ENCODE results near the gene KRT74.
A peak's percentile ranks its signal among the peaks of the same experiment; 100 is the strongest.

KRT74 gene

DNA sequence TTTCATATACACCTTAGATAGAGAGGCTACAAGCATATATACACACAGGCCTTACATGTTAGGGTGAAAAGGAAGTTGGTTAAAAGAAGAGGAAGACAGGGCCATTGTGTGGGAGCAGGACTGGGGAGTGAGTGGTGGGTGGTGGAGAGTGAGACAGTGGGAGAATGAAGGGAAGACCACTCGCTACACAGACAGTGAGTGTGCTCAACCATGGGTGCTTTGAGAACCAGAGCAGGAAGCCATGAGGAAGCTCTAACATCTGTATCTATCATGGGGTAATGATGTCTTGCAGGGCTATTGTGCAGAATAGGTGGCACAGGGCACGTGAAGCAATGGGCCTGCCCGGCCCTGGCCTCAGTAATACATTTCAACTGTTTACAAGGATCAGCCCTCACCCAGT is 11.4 kb upstream of the KRT74 start:
- TF ChIP-seq, protein P1, sequence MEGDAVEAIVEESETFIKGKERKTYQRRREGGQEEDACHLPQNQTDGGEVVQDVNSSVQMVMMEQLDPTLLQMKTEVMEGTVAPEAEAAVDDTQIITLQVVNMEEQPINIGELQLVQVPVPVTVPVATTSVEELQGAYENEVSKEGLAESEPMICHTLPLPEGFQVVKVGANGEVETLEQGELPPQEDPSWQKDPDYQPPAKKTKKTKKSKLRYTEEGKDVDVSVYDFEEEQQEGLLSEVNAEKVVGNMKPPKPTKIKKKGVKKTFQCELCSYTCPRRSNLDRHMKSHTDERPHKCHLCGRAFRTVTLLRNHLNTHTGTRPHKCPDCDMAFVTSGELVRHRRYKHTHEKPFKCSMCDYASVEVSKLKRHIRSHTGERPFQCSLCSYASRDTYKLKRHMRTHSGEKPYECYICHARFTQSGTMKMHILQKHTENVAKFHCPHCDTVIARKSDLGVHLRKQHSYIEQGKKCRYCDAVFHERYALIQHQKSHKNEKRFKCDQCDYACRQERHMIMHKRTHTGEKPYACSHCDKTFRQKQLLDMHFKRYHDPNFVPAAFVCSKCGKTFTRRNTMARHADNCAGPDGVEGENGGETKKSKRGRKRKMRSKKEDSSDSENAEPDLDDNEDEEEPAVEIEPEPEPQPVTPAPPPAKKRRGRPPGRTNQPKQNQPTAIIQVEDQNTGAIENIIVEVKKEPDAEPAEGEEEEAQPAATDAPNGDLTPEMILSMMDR (IDR thresholded peaks at IDR 0.05; ENCODE audit: control extremely low read depth, extremely low read depth, low read depth, missing control alignments): no peak
- DNase-seq (ENCODE audit: extremely low spot score): no peak
- ChIA-PET CTCF (interaction anchor here (1.0 to 2.8 kb wide), 3 partner anchors 10 to 300 kb away, joined by 3 to 8 read pairs (median 3); no protein-coding TSS in a partner anchor), POLR2A (no interaction called here)

DNA sequence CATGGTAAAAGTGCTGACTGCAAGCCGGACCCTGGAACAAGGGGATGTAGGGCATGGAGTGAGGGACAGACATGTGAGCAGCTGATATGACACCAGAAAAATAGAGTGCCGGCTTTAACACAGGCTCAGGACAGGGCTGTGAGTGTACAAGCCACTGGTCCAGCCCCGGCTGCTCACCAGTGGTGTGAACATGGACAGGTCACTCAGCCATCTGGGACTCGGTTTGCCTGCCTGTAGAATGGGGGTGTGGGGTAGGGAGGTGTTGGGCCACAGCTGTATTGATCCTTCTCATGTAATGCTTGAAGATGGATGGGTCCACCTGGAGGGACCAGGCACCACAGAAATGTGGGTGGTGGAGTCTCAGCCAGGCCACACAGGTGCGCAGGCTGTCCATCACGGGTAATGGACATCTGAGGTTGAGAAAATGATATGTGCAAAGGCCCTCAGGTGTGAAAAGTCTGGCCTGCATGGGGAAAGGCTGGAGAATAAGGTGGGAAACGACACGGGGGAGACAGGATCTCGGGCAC is 10.6 kb upstream of the KRT74 start:
- POLR2A ChIA-PET: no interaction called here

DNA sequence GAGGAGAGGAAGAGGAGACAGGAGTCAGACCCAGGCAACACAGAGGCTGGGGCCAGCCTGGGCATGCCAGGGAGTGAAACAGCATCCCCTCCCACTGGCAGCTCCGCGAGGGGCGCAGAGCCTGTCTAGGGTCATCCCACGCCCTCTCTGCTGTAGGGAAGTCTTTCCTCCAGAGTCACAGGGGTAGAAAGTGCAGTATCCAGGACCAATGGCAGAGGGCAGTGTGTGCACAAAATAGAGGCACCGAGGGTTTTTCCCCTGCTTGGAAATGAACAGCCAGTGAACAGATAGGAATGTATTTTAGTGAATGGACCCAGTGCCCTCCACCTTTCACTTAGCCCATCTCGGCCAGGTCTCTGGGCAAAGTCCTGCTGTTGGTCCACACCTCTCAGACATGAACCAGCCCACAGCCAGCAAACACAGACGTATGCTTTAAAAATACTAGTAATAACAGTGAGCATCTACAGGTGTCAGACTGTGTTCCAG is 9.4 kb upstream of the KRT74 start:
- ChIA-PET POLR2A (no interaction called here), CTCF (interaction anchor here (1.0 to 2.0 kb wide), 12 partner anchors 9 to 397 kb away, joined by 3 to 15 read pairs (median 4); no protein-coding TSS in a partner anchor)
- TF ChIP-seq, protein P1 (IDR thresholded peaks at IDR 0.05; ENCODE audit: control extremely low read depth, extremely low read depth, low read depth, missing control alignments): peak; percentile 61
- peak; percentile 71 for DNase-seq (ENCODE audit: extremely low spot score)

More for the DNA sequence above, 10.6 kb upstream of the KRT74 start:
- CTCF ChIA-PET: interaction anchor here (1.2 to 2.8 kb wide), 8 partner anchors 13 to 396 kb away, joined by 3 to 15 read pairs (median 4); no protein-coding TSS in a partner anchor
- TF ChIP-seq, protein P1 (IDR thresholded peaks at IDR 0.05; ENCODE audit: control extremely low read depth, extremely low read depth, low read depth, missing control alignments): no peak
- no peak for DNase-seq (ENCODE audit: extremely low spot score)

DNA sequence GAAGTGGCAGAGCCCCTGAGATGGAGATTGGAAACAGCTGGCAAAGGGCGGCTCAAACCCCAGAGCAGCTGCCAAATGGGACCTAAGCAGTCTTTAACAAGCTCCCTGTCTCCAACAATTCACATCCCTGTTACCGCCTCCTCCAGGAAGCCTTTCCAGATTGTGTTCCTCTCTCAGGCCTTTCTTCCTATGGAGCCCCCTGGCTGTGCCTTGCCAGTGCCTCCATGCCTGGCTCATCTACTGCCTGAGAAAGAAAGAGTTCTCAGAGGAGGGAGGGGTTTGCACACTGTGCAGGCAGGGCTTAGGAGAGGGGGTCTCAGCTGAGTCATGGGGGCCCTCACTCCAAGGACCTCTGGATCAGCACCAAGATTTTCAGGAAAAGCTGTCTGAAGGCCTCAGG is 8.8 kb upstream of the KRT74 start:
- POLR2A ChIA-PET: no interaction called here
- CTCF ChIA-PET: interaction anchor here (0.7 to 2.0 kb wide), 10 partner anchors 10 to 398 kb away, joined by 3 to 5 read pairs (median 4); no protein-coding TSS in a partner anchor
- TF ChIP-seq, protein P1 (IDR thresholded peaks at IDR 0.05; ENCODE audit: control extremely low read depth, extremely low read depth, low read depth, missing control alignments): no peak

DNA sequence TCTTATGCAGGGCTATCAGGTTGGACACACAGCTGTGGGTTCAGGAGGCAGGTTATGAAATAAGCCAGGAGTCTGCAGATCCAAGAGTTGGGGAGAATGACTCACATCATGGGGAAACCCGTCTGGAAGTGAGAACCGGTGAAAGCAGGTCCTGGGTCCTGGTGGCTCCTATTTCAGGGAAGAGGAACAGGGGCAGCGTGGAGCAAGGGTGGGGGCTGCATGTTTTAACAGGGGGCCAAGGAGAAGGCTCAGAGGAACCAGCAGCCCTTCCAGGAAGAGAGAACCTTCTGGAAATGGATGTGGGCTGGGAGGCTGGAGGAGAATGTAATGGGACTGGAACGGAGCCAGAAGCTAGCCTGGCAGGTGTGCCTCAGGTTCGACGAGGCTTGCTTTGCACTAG is 7.8 kb upstream of the KRT74 start:
- no peak for DNase-seq (ENCODE audit: extremely low spot score)
- TF ChIP-seq, protein P1 (IDR thresholded peaks at IDR 0.05; ENCODE audit: control extremely low read depth, extremely low read depth, low read depth, missing control alignments): no peak
- ChIA-PET CTCF (interaction anchor here (1.0 to 2.0 kb wide), 5 partner anchors 10 to 396 kb away, joined by 3 to 5 read pairs (median 4); no protein-coding TSS in a partner anchor), POLR2A (no interaction called here)

More for the DNA sequence above, 8.8 kb upstream of the KRT74 start:
- DNase-seq (ENCODE audit: extremely low spot score): no peak

DNA sequence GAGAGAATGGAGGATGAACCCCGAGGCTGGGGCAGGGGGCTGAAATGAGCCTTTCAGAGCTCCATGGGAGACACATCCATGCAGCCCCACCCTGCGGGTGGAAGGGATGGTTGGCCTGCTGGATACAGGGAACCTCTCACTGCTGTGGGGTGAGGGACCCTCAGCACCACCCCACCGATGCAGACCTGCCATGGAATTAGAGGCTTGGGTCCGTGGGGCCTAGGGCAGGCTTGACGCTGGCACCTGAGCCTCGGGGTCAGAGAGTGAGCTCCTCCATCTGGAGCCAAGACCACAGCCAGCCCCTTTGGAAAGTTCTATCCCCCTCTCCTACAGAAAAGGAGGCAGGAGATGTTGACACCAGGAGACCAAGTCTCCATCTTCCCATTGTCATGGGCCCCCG is 7.4 kb upstream of the KRT74 start:
- CTCF ChIA-PET: interaction anchor here (1.2 to 2.0 kb wide), 4 partner anchors 10 to 399 kb away, joined by 4 to 5 read pairs (median 4); no protein-coding TSS in a partner anchor
- TF ChIP-seq, protein P1 (IDR thresholded peaks at IDR 0.05; ENCODE audit: control extremely low read depth, extremely low read depth, low read depth, missing control alignments): no peak
- no peak for DNase-seq (ENCODE audit: extremely low spot score)
- POLR2A ChIA-PET: no interaction called here

All from GM10248 (cell line).